B cell (primary cell): ENCODE data around the gene A1BG. TPM values are rescaled to one million over a fixed set of nuclear protein-coding genes. Genes with fewer than 3 reads are reported as not detected.

Experiments used
- ATAC-seq: fragments of 200-7000 bp; cut with Tn5 transposase; one replicate; pipeline ENCODE4 v1.10.0; 2021; ENCODE audit warnings: low read depth, mild to moderate bottlenecking, moderate number of reproducible peaks, moderate library complexity
- CTCF ChIA-PET: fragments of 350-600 bp; sonication (Branson Sonifier 250); formaldehyde crosslinking; loops from one replicate; lab custom pipeline; 2021; ENCODE audit warnings: antibody characterized with exemption, inconsistent platforms; lab: Charles Lee
- POLR2A ChIA-PET: fragments of 350-600 bp; sonication (Branson Sonifier 250); formaldehyde crosslinking; loops from one replicate; lab custom pipeline; 2021; ENCODE audit warnings: antibody characterized with exemption; lab: Charles Lee
- DNase-seq: peaks from one replicate; pipeline ENCODE4 v3.0.0; 2013
- H2AFZ ChIP-seq: 2 replicates; pipeline ENCODE4 v1.6.1; 2012; ENCODE audit warnings: mild to moderate bottlenecking, low read depth, low read length; ENCODE audit not compliant: insufficient read depth, poor library complexity, severe bottlenecking
- H3K27ac ChIP-seq, 2 donors: 1 replicate in 1 of 2; 2 replicates in 1 of 2; pipeline ENCODE4 v1.5.1; 2012 to 2013; ENCODE audit warnings: low read length in 2 of 2, mild to moderate bottlenecking in 2 of 2, moderate library complexity in 1 of 2
- H3K27me3 ChIP-seq, 4 experiments: fragments of 200-600 bp in 1 of 4; sonication (generic) in 1 of 4; replicated peaks in 1 of 4; 1 replicate in 2 of 4; 2 replicates in 2 of 4; pipeline versions ENCODE4 v1.6.1 to v1.7.0; 2013 to 2016; ENCODE audit warnings: low read length in 3 of 4, mild to moderate bottlenecking in 2 of 4, mixed read lengths in 1 of 4, moderate library complexity in 1 of 4; ENCODE audit not compliant: insufficient read depth in 4 of 4, control insufficient read depth in 3 of 4; ENCODE audit errors: control extremely low read depth in 1 of 4
- H3K36me3 ChIP-seq, 2 experiments: replicated peaks in 1 of 2; 1 replicate in 1 of 2; 2 replicates in 1 of 2; pipeline versions ENCODE4 v1.6.1 to v1.7.1; 2013; ENCODE audit warnings: low read length in 1 of 2; ENCODE audit not compliant: insufficient read depth in 2 of 2, control insufficient read depth in 1 of 2; ENCODE audit errors: control extremely low read depth in 1 of 2, extremely low read depth in 1 of 2
- H3K4me1 ChIP-seq, 2 donors: fragments of 200-600 bp in 1 of 2; sonication (generic) in 1 of 2; 1 replicate in 1 of 2; 2 replicates in 1 of 2; pipeline versions ENCODE4 v1.5.1 to v1.6.1; 2013 to 2017; ENCODE audit warnings: low read length in 2 of 2; ENCODE audit not compliant: control insufficient read depth in 2 of 2, insufficient read depth in 2 of 2
- H3K4me2 ChIP-seq: replicated peaks from 2 replicates; pipeline ENCODE3; 2012; ENCODE audit warnings: mild to moderate bottlenecking, low read depth, low read length; ENCODE audit not compliant: poor library complexity, severe bottlenecking
- H3K4me3 ChIP-seq, 5 experiments: fragments of 200-600 bp in 1 of 5; sonication (generic) in 1 of 5; 1 replicate in 3 of 5; 2 replicates in 2 of 5; pipeline versions ENCODE4 v1.5.1 to v1.7.0; 2011 to 2016; ENCODE audit warnings: low read length in 4 of 5, mild to moderate bottlenecking in 4 of 5, low read depth in 2 of 5, control low read depth in 1 of 5, moderate library complexity in 1 of 5; ENCODE audit not compliant: insufficient read depth in 1 of 5; ENCODE audit errors: control extremely low read depth in 1 of 5, extremely low read depth in 1 of 5
- H3K79me2 ChIP-seq: fragments of 200-600 bp; sonication (generic); one replicate; pipeline ENCODE4 v1.6.0; 2016; ENCODE audit warnings: low read length; ENCODE audit not compliant: control insufficient read depth, insufficient read depth
- H3K9ac ChIP-seq: fragments of 200-600 bp; sonication (generic); 2 replicates; pipeline ENCODE4 v1.6.1; 2017; ENCODE audit warnings: mild to moderate bottlenecking, low read length, moderate library complexity
- H3K9me3 ChIP-seq, 3 donors: one replicate each; pipeline versions ENCODE4 v1.6.1 to v1.7.1; 2013; ENCODE audit warnings: low read length in 2 of 3; ENCODE audit not compliant: control insufficient read depth in 2 of 3, insufficient read depth in 1 of 3; ENCODE audit errors: control extremely low read depth in 1 of 3
- H4K20me1 ChIP-seq: 2 replicates; pipeline ENCODE4 v1.6.0; 2012; ENCODE audit warnings: mild to moderate bottlenecking, low read length; ENCODE audit not compliant: insufficient read depth, control insufficient read depth, poor library complexity, severe bottlenecking
- H3K27ac Mint-ChIP-seq: one replicate; pipeline ENCODE4 v1.8.0; 2021; ENCODE audit warnings: mixed read lengths
- H3K27me3 Mint-ChIP-seq: one replicate; pipeline ENCODE4 v1.8.0; 2021; ENCODE audit warnings: mixed read lengths
- H3K4me1 Mint-ChIP-seq: one replicate; pipeline ENCODE4 v1.8.0; 2021; ENCODE audit warnings: mixed read lengths
- H3K4me3 Mint-ChIP-seq: one replicate; pipeline ENCODE4 v1.8.0; 2021; ENCODE audit warnings: mixed read lengths
- H3K9me3 Mint-ChIP-seq: one replicate; pipeline ENCODE4 v1.8.0; 2022; ENCODE audit warnings: mixed read lengths; ENCODE audit not compliant: insufficient read depth
- EZH2 ChIP-seq: IDR thresholded peaks from 2 replicates; pipeline ENCODE4 v1.6.1; 2012; ENCODE audit warnings: borderline replicate concordance, low read depth, mild to moderate bottlenecking, moderate library complexity, low read length; ENCODE audit not compliant: insufficient read depth, poor library complexity, severe bottlenecking
- WGBS: methylation state at CpG from one replicate; pipeline ENCODE4 v1.1.5; 2013; ENCODE audit warnings: missing lambda C conversion rate; ENCODE audit not compliant: insufficient coverage; 5-methylcytosine and 5-hydroxymethylcytosine counted together
- intact Hi-C: fragments of 100-400 bp; cut with micrococcal nuclease; formaldehyde crosslinking; loops from one replicate; pipeline ENCODE4 v1.10.0; 2022
- polyA plus RNA-seq: library from polyadenylated mRNA; depleted of rRNA; stranded (reverse); fragments of >200 nt; gene quantifications from 2 replicates; pipeline ENCODE4 v1.2.3, GENCODE V29; 2012
- total RNA-seq, 2 donors: library from RNA; stranded (reverse); fragments of 120-200 nt in 1 of 2; gene quantifications; 1 replicate in 1 of 2; 2 replicates in 1 of 2; pipeline versions ENCODE4 v1.2.3 to v1.2.4, GENCODE V29; 2013 to 2022
- TF ChIP-seq, protein P1 (sequence below): fragments of 200-600 bp; IDR thresholded peaks from one replicate; pipeline ENCODE4 v1.8.0; 2022; ENCODE audit warnings: antibody characterized with exemption, mild to moderate bottlenecking

A1BG gene
- total and polyA plus RNA-seq, 2 donors (not counting 1 experiment from before 2014, with no cell fraction given), result 18.4 to 52.6 TPM

- Histone ChIP-seq H3K9ac (no peak overlapping the region), H3K4me2 (no peak overlapping the region), H3K9me3 (peaks cover 0 to 10% (median 0%) of the 10 kb centered on the region in 3 donors), H3K4me3 (no peak overlapping the region), H3K4me1 (no peaks in the 10 kb centered on the region), H4K20me1 (no peaks in the 10 kb centered on the region), H3K27ac (no peak overlapping the region), H3K27me3 (no peaks in the 10 kb centered on the region), H2AFZ (no peak overlapping the region), H3K36me3 (peaks cover 2 to 34% of the 10 kb centered on the region in 2 experiments), H3K79me2 (peaks cover 4% of the 10 kb centered on the region)
- Mint-ChIP-seq H3K27me3 (no peaks in the 10 kb centered on the region), H3K4me3 (no peak overlapping the region), H3K9me3 (no peaks in the 10 kb centered on the region), H3K27ac (no peak overlapping the region), H3K4me1 (no peaks in the 10 kb centered on the region)
- DNase-seq (no peak), ATAC-seq (no peak)
- ChIA-PET CTCF (no interaction called here), POLR2A (no interaction called here)
- 98% methylated on average over 6 of the region's 11 CpGs for WGBS
- TF ChIP-seq, protein P1, sequence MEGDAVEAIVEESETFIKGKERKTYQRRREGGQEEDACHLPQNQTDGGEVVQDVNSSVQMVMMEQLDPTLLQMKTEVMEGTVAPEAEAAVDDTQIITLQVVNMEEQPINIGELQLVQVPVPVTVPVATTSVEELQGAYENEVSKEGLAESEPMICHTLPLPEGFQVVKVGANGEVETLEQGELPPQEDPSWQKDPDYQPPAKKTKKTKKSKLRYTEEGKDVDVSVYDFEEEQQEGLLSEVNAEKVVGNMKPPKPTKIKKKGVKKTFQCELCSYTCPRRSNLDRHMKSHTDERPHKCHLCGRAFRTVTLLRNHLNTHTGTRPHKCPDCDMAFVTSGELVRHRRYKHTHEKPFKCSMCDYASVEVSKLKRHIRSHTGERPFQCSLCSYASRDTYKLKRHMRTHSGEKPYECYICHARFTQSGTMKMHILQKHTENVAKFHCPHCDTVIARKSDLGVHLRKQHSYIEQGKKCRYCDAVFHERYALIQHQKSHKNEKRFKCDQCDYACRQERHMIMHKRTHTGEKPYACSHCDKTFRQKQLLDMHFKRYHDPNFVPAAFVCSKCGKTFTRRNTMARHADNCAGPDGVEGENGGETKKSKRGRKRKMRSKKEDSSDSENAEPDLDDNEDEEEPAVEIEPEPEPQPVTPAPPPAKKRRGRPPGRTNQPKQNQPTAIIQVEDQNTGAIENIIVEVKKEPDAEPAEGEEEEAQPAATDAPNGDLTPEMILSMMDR, result no peak
- no peak for TF ChIP-seq EZH2
- intact Hi-C loops, result no loop called here
Measured at GRCh38 chr19:58338336-58338735, 15.0 kb downstream of the A1BG start.

- Histone ChIP-seq H4K20me1 (no peaks in the 10 kb centered on the region), H3K9me3 (peaks cover 0 to 9% (median 0%) of the 10 kb centered on the region in 3 donors), H3K4me2 (no peak overlapping the region), H3K4me3 (no peak overlapping the region), H2AFZ (no peak overlapping the region), H3K9ac (no peak overlapping the region), H3K27ac (no peak overlapping the region), H3K27me3 (no peaks in the 10 kb centered on the region), H3K79me2 (peaks cover 13% of the 10 kb centered on the region), H3K36me3 (peaks cover 2 to 34% of the 10 kb centered on the region in 2 experiments), H3K4me1 (no peaks in the 10 kb centered on the region)
- ATAC-seq, result no peak
- Mint-ChIP-seq H3K4me3 (no peak overlapping the region), H3K27ac (no peak overlapping the region), H3K4me1 (no peaks in the 10 kb centered on the region), H3K27me3 (no peaks in the 10 kb centered on the region), H3K9me3 (no peaks in the 10 kb centered on the region)
- intact Hi-C loops, result no loop called here
- 100% methylated on average over 3 of the region's 4 CpGs for WGBS
- TF ChIP-seq, protein P1, result no peak
- TF ChIP-seq EZH2, result no peak
- POLR2A ChIA-PET, result no interaction called here
- CTCF ChIA-PET, result no interaction called here
- no peak for DNase-seq
Measured at GRCh38 chr19:58336820-58337219, 16.5 kb downstream of the A1BG start.
